GM12878 (cell line): ENCODE measurements around the gene TOLLIP. TPM values are rescaled to one million over a fixed set of nuclear protein-coding genes. Genes with fewer than 3 reads are reported as not detected.

Source experiments
- ATAC-seq: fragments of 200-7000 bp; cut with Tn5 transposase; 3 replicates; pipeline ENCODE4 v1.9.1; 2020; ENCODE audit warnings: mild to moderate bottlenecking, moderate library complexity
- BruUV-seq: library from RNA; stranded (reverse); fragments of 400-500 nt; replicated peaks from 2 replicates; lab custom pipeline; 2021; lab: Mats Ljungman, UMichigan
- CTCF ChIA-PET: fragments of 300-600 bp; sonication (Branson Sonifier 250); formaldehyde crosslinking; extraction: SDS; loops from one replicate; lab custom pipeline; 2021; ENCODE audit warnings: inconsistent platforms; lab: Yijun Ruan, JAX
- POLR2A ChIA-PET: fragments of 350-600 bp; formaldehyde crosslinking; extraction: SDS; loops from one replicate; lab custom pipeline; 2021; ENCODE audit warnings: inconsistent platforms; lab: Charles Lee
- RAD21 ChIA-PET: fragments of 300-600 bp; sonication (Branson Sonifier 250); formaldehyde crosslinking; loops from one replicate; lab custom pipeline; 2023; ENCODE audit warnings: antibody characterized with exemption; ENCODE audit not compliant: unreplicated experiment; lab: Charles Lee
- SMC1A ChIA-PET: fragments of 300-600 bp; sonication (Branson Sonifier 250); formaldehyde crosslinking; loops from one replicate; lab custom pipeline; 2023; ENCODE audit not compliant: unreplicated experiment, uncharacterized antibody; lab: Charles Lee
- DNase-seq: peaks from one replicate; pipeline ENCODE4 v3.0.0-alpha.2; 2011; ENCODE audit warnings: low read depth, low spot score
- FAIRE-seq: peaks from 3 replicates; lab custom pipeline; 2011; peaks lifted over from hg19 to GRCh38; lab: Jason Lieb, UNC
- H2AFZ ChIP-seq: 2 replicates; pipeline ENCODE4 v1.6.0; 2011; ENCODE audit warnings: low read depth, low read length, control low read depth; ENCODE audit not compliant: control insufficient read depth
- H3K27ac ChIP-seq: 2 replicates; pipeline ENCODE4 v1.5.1; 2011; ENCODE audit warnings: control low read depth; ENCODE audit not compliant: control insufficient read depth, insufficient read depth
- H3K27me3 ChIP-seq, 2 experiments: replicated peaks in 1 of 2; 2 replicates each; pipeline versions ENCODE4 v1.6.0 to v1.6.1; 2011; ENCODE audit warnings: low read length in 1 of 2; ENCODE audit not compliant: control insufficient read depth in 2 of 2, insufficient read depth in 2 of 2
- H3K36me3 ChIP-seq, 2 experiments: 2 replicates each; pipeline ENCODE4 v1.5.1; 2011; ENCODE audit warnings: low read length in 1 of 2; ENCODE audit not compliant: control insufficient read depth in 2 of 2, insufficient read depth in 2 of 2
- H3K4me1 ChIP-seq: 2 replicates; pipeline ENCODE4 v1.6.1; 2011; ENCODE audit warnings: mild to moderate bottlenecking, low read length, moderate library complexity, mixed read lengths; ENCODE audit not compliant: control insufficient read depth, insufficient read depth
- H3K4me2 ChIP-seq: 2 replicates; pipeline ENCODE4 v1.6.0; 2011; ENCODE audit warnings: control low read depth; ENCODE audit not compliant: control insufficient read depth, insufficient read depth
- H3K4me3 ChIP-seq: fragments of 200-600 bp; sonication (generic); 2 replicates; pipeline ENCODE4 v1.5.1; 2016
- H3K79me2 ChIP-seq: 2 replicates; pipeline ENCODE4 v1.6.0; 2011; ENCODE audit warnings: low read length; ENCODE audit not compliant: control insufficient read depth, insufficient read depth
- H3K9ac ChIP-seq: 2 replicates; pipeline ENCODE4 v1.8.0; 2011; ENCODE audit warnings: low read length, control low read depth, mixed read lengths; ENCODE audit not compliant: control insufficient read depth, insufficient read depth
- H3K9me3 ChIP-seq: replicated peaks from 3 replicates; pipeline ENCODE4 v1.5.1; 2011; ENCODE audit warnings: mild to moderate bottlenecking, low read length; ENCODE audit not compliant: control insufficient read depth, insufficient read depth
- H4K20me1 ChIP-seq: 2 replicates; pipeline ENCODE4 v1.6.0; 2011; ENCODE audit not compliant: control insufficient read depth, insufficient read depth
- CBX3 ChIP-seq: fragments of 200-600 bp; sonication (generic); IDR thresholded peaks from 2 replicates; pipeline ENCODE4 v1.6.1; 2016; ENCODE audit warnings: low read depth, borderline replicate concordance
- CREB1 ChIP-seq: IDR thresholded peaks from 2 replicates; pipeline ENCODE4 v1.6.1; 2012; ENCODE audit warnings: low read depth, mild to moderate bottlenecking, inconsistent platforms
- EED ChIP-seq: sonication (generic); IDR thresholded peaks from 2 replicates; pipeline ENCODE4 v1.6.1; 2016; ENCODE audit warnings: antibody characterized with exemption, low read depth
- KLF5 ChIP-seq: fragments of 450-650 bp; IDR thresholded peaks from 2 replicates; pipeline ENCODE4 v1.6.1; 2014; ENCODE audit warnings: mild to moderate bottlenecking; ENCODE audit not compliant: partially characterized antibody
- MAX ChIP-seq: IDR thresholded peaks from 2 replicates; pipeline ENCODE4 v1.6.1; 2012; ENCODE audit warnings: low read depth, low read length, improper control_type of control experiment
- MTA3 ChIP-seq: IDR thresholded peaks from 2 replicates; pipeline ENCODE4 v1.6.1; 2012; ENCODE audit warnings: low read length, inconsistent platforms, borderline replicate concordance
- NR2C2 ChIP-seq: IDR thresholded peaks from 2 replicates; pipeline ENCODE4 v1.6.1; 2011; ENCODE audit warnings: borderline replicate concordance, low read depth; ENCODE audit not compliant: control insufficient read depth, insufficient read length
- PBX3 ChIP-seq: IDR thresholded peaks from 2 replicates; pipeline ENCODE4 v1.6.1; 2011; ENCODE audit warnings: mild to moderate bottlenecking, low read depth, low read length, moderate library complexity; ENCODE audit not compliant: insufficient replicate concordance
- RUNX3 ChIP-seq: IDR thresholded peaks from 2 replicates; pipeline ENCODE4 v1.6.1; 2012; ENCODE audit warnings: low read length, inconsistent platforms
- WGBS: methylation state at CpG from one replicate; pipeline ENCODE4 v1.1.6; 2016; ENCODE audit warnings: low lambda C conversion rate; ENCODE audit not compliant: insufficient replicate concordance, insufficient coverage; ENCODE audit errors: missing lambda C conversion rate; 5-methylcytosine and 5-hydroxymethylcytosine counted together
- in situ Hi-C: fragments of 300-500 bp; cut with MboI; formaldehyde crosslinking; loops from 9 replicates; pipeline ENCODE4 v1.14.3; 2018; ENCODE audit warnings: mixed read lengths
- intact Hi-C: fragments of 100-400 bp; cut with micrococcal nuclease; formaldehyde crosslinking; loops from one replicate; pipeline ENCODE4 v1.14.2; 2022; ENCODE audit not compliant: unreplicated experiment
- polyA plus RNA-seq, 11 experiments: library from polyadenylated mRNA; depleted of rRNA in 4 of 11; unstranded in 6 of 11; stranded (reverse) in 5 of 11; fragments of >200 nt; fragmentation: Nextera tagmentation in 4 of 11; fragmentation: Illumina TruSeq in 1 of 11; extraction: Ambion mirVana in 4 of 11; extraction: Trizol in 1 of 11; gene quantifications; 1 replicate in 1 of 11; 2 replicates in 10 of 11; pipeline versions ENCODE4 v1.2.1 to v1.2.3, GENCODE V29; 2011 to 2016; ENCODE audit warnings: inconsistent platforms in 2 of 11, missing spikeins in 2 of 11, low read depth in 1 of 11
- total RNA-seq, 4 experiments: library from RNA; depleted of rRNA in 3 of 4; stranded (reverse); fragments of >200 nt in 3 of 4; fragmentation: Illumina TruSeq in 1 of 4; extraction: Trizol in 1 of 4; gene quantifications; 2 replicates each; pipeline versions ENCODE4 v1.2.1 to v1.2.3, GENCODE V29; 2013 to 2021
- TF ChIP-seq, protein P1 (sequence below): fragments of 450-650 bp; IDR thresholded peaks from 2 replicates; pipeline ENCODE4 v1.6.1; 2018; ENCODE audit warnings: borderline replicate concordance, mild to moderate bottlenecking; ENCODE audit not compliant: partially characterized antibody

The TOLLIP gene
- total and polyA plus RNA-seq, 10 of the 15 experiments (the other 5 are each of a cell fraction or from before 2014, with no cell fraction given) = 0.47 to 39.5 (median 21.6) TPM

DNA sequence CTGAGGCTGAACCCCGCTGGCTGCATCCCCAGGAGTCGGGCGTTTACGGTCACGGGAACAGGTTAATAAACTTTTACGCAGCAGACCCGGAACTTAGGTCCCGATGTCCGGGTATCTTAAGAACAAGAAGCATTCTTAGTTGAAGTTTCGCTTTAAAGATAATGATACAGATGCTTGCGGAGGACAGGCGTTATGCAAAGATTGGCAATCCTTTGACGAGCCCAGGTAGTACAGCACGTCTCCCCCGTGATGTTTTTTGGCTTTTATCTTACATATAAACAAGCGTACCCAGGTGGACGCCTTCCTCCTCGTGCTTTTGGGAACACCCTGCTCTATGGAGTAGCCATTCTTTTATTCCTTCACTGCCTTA, 871 bp upstream of the TOLLIP start:
- CTCF ChIA-PET = no interaction called here
- peaks cover 33% of the 10 kb centered on the region for H3K4me1 ChIP-seq
- peak overlapping the region; percentile 98 for H2AFZ ChIP-seq
- H3K27ac ChIP-seq = peak overlapping the region; percentile 80
- TF ChIP-seq MTA3 = no peak
- 0 out of 2 replicates have a peak, but pooled peaks have one; percentile 7 for TF ChIP-seq MAX
- DNase-seq (no peak), ATAC-seq (no peak), FAIRE-seq (no peak)
- H4K20me1 ChIP-seq = no peaks in the 10 kb centered on the region; the same call in 1 of the 2 replicates
- intact Hi-C loops = no loop called here
- no peaks in the 10 kb centered on the region; a peak in 1 of 4 replicates for H3K36me3 ChIP-seq
- no peaks in the 10 kb centered on the region for H3K27me3 ChIP-seq
- no TSS peak for BruUV-seq
- RAD21 ChIA-PET = no interaction called here
- 94% methylated on average over 18 of the region's 18 CpGs for WGBS
- SMC1A ChIA-PET = interaction anchor here (1.1 kb wide), 1 partner anchor 41 kb away, joined by 3 read pairs; no protein-coding TSS in a partner anchor
- POLR2A ChIA-PET = no interaction called here
- H3K79me2 ChIP-seq = peaks cover 21% of the 10 kb centered on the region
- H3K9ac ChIP-seq = peak overlapping the region; percentile 82
- H3K9me3 ChIP-seq = peaks cover 9% of the 10 kb centered on the region
- in situ Hi-C loops = no loop called here
- H3K4me3 ChIP-seq = peak overlapping the region; percentile 71
- H3K4me2 ChIP-seq = peak overlapping the region; percentile 96

DNA sequence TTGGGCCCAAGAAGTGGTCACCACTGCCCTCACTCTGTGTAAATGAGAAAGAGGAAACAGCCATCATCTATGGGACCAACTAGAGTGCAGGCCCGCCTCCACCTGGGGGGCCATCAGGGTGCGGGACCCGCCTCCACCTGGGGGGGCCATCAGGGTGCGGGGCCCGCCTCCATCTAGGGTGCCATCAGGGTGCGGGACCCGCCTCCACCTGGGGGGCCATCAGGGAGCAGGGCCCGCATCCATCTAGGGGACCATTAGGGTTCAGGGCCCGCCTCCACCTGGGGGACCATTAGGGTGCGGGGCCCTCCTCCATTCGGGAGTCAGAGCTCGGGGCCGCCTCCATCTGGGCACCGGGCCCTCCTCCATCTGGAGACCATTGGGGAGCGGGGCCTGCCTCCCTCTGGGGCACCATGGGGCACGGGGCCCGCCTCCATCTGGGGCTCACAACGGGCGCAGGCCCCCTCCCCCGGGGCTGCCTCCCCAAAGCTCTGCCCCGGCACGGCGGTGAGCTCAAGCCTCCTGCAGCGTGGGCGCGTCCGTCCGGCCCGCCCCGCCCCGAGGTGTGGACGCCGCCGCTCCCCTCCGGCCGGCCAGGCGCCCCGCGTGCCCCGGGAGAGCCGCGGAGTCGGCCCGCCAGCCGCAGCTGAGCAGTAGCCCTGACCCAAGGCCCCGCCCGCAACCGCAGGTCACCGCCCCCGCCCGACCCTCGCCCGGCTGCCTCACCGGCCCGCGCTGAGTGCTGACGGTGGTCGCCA, 512 bp downstream of the TOLLIP start:
- Histone ChIP-seq H3K79me2 (peaks cover 21% of the 10 kb centered on the region), H3K27me3 (no peaks in the 10 kb centered on the region), H3K4me2 (peak overlapping the region; percentile 86), H3K4me1 (peaks cover 33% of the 10 kb centered on the region), H3K9ac (peak overlapping the region; percentile 42; the same call in 1 of the 2 replicates), H3K36me3 (no peaks in the 10 kb centered on the region; a peak in 1 of 4 replicates), H4K20me1 (no peaks in the 10 kb centered on the region; the same call in 1 of the 2 replicates), H3K9me3 (peaks cover 9% of the 10 kb centered on the region), H3K27ac (peak overlapping the region; percentile 37; the same call in 1 of the 2 replicates), H3K4me3 (peak overlapping the region; percentile 67), H2AFZ (peak overlapping the region; percentile 81)
- no peak for DNase-seq
- ChIA-PET CTCF (interaction anchor here (0.6 to 0.7 kb wide), 2 partner anchors 43 to 189 kb away, joined by 3 read pairs; no protein-coding TSS in a partner anchor), RAD21 (interaction anchor here (0.8 kb wide), 1 partner anchor 206 kb away, joined by 3 read pairs; no protein-coding TSS in a partner anchor), SMC1A (no interaction called here), POLR2A (interaction anchor here (0.7 to 1.2 kb wide), 2 partner anchors 75 to 311 kb away, joined by 3 read pairs; no protein-coding TSS in a partner anchor)
- intact Hi-C loops = loop anchor here (10.0 kb wide), 2 partner anchors 76 to 266 kb away; partner anchors contain the start of genes BRSK2 and DUSP8
- BruUV-seq = no TSS peak
- peak; percentile 70 for ATAC-seq
- 1% methylated on average over 38 of the region's 58 CpGs for WGBS
- in situ Hi-C loops = no loop called here
- FAIRE-seq = no peak
- no peak for TF ChIP-seq NR2C2
- TF ChIP-seq, protein P1, sequence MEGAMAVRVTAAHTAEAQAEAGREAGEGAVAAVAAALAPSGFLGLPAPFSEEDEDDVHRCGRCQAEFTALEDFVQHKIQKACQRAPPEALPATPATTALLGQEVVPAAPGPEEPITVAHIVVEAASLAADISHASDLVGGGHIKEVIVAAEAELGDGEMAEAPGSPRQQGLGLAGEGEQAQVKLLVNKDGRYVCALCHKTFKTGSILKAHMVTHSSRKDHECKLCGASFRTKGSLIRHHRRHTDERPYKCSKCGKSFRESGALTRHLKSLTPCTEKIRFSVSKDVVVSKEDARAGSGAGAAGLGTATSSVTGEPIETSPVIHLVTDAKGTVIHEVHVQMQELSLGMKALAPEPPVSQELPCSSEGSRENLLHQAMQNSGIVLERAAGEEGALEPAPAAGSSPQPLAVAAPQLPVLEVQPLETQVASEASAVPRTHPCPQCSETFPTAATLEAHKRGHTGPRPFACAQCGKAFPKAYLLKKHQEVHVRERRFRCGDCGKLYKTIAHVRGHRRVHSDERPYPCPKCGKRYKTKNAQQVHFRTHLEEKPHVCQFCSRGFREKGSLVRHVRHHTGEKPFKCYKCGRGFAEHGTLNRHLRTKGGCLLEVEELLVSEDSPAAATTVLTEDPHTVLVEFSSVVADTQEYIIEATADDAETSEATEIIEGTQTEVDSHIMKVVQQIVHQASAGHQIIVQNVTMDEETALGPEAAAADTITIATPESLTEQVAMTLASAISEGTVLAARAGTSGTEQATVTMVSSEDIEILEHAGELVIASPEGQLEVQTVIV = no peak
- TF ChIP-seq EED = no peak
- TF ChIP-seq PBX3 = no peak
- peak; percentile 45; the same call in 1 of the 2 replicates for TF ChIP-seq RUNX3
- TF ChIP-seq CBX3 = no peak
- no peak for TF ChIP-seq CREB1
- no peak for TF ChIP-seq KLF5
